Neural crest cell (in vitro differentiated cells): ENCODE measurements around the gene INTS11. TPM values are rescaled to one million over a fixed set of nuclear protein-coding genes. Genes with fewer than 3 reads are reported as not detected.

Experiments used
- DNase-seq: peaks from one replicate; pipeline ENCODE4 v3.0.0; 2021; ENCODE audit warnings: low read depth, mixed read lengths, low spot score
- H3K27ac Mint-ChIP-seq: one replicate; pipeline ENCODE4 v1.8.0; 2021; ENCODE audit warnings: mild to moderate bottlenecking, mixed read lengths; ENCODE audit not compliant: unreplicated experiment
- H3K27me3 Mint-ChIP-seq: 2 replicates; pipeline ENCODE4 v1.8.0; 2021; ENCODE audit warnings: low read depth, mild to moderate bottlenecking, mixed read lengths
- H3K36me3 Mint-ChIP-seq: 2 replicates; pipeline ENCODE4 v1.8.0; 2021; ENCODE audit warnings: low read depth, mild to moderate bottlenecking, mixed read lengths
- H3K4me1 Mint-ChIP-seq: 2 replicates; pipeline ENCODE4 v1.8.0; 2021; ENCODE audit warnings: mixed read lengths
- H3K4me3 Mint-ChIP-seq: one replicate; pipeline ENCODE4 v1.8.0; 2021; ENCODE audit warnings: mild to moderate bottlenecking, mixed read lengths
- H3K9me3 Mint-ChIP-seq: 2 replicates; pipeline ENCODE4 v1.8.0; 2021; ENCODE audit warnings: mixed read lengths
- total RNA-seq: library from RNA; stranded (reverse); gene quantifications from 2 replicates; pipeline ENCODE4 v1.2.1, GENCODE V29; 2021
- TF ChIP-seq, protein P1 (sequence below): fragments of 200-600 bp; sonication (generic); conservative IDR thresholded peaks from 2 replicates; pipeline ENCODE4 v1.5.0; 2021; ENCODE audit warnings: antibody characterized with exemption, mild to moderate bottlenecking

INTS11 gene
- total RNA-seq, 1 donor from 2014 or later: 160 TPM

- H3K4me1 Mint-ChIP-seq: peaks cover 10% of the 10 kb centered on the region
- no peaks in the 10 kb centered on the region for H3K36me3 Mint-ChIP-seq
- TF ChIP-seq, protein P1, sequence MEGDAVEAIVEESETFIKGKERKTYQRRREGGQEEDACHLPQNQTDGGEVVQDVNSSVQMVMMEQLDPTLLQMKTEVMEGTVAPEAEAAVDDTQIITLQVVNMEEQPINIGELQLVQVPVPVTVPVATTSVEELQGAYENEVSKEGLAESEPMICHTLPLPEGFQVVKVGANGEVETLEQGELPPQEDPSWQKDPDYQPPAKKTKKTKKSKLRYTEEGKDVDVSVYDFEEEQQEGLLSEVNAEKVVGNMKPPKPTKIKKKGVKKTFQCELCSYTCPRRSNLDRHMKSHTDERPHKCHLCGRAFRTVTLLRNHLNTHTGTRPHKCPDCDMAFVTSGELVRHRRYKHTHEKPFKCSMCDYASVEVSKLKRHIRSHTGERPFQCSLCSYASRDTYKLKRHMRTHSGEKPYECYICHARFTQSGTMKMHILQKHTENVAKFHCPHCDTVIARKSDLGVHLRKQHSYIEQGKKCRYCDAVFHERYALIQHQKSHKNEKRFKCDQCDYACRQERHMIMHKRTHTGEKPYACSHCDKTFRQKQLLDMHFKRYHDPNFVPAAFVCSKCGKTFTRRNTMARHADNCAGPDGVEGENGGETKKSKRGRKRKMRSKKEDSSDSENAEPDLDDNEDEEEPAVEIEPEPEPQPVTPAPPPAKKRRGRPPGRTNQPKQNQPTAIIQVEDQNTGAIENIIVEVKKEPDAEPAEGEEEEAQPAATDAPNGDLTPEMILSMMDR: no peak
- DNase-seq: no peak
- no peaks in the 10 kb centered on the region for H3K27me3 Mint-ChIP-seq
- H3K9me3 Mint-ChIP-seq: no peaks in the 10 kb centered on the region
- H3K27ac Mint-ChIP-seq: no peak overlapping the region
- no peak overlapping the region for H3K4me3 Mint-ChIP-seq
Observed at GRCh38 chr1:1279028-1279427, 45.4 kb downstream of the INTS11 start.

- Mint-ChIP-seq H3K36me3 (no peaks in the 10 kb centered on the region), H3K9me3 (no peaks in the 10 kb centered on the region), H3K4me1 (peaks cover 10% of the 10 kb centered on the region), H3K27me3 (no peaks in the 10 kb centered on the region), H3K27ac (no peak overlapping the region), H3K4me3 (no peak overlapping the region)
- DNase-seq: no peak
- TF ChIP-seq, protein P1: no peak
Observed at GRCh38 chr1:1278620-1279019, 45.8 kb downstream of the INTS11 start.

DNA sequence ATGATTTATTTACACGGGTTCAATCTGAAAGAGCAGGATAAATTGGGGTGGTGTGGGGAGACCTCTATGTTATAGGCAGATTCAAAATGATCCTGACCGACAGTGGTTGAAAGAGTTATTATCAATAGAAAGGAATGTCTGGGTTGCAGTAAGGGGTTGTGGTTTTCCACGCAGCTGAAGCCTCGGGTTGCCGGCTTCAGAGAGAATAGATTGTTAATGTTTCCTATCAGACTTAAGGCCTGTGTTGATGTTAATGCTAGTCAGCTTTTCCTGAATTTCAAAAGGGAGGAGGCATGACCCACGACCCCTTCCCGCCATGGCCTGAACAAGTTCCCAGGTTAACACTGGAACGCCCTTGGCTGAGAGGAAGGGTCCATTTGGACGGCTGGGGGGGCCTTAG lies 48.6 kb downstream of the INTS11 start:
- no peak overlapping the region for H3K27ac Mint-ChIP-seq
- no peaks in the 10 kb centered on the region for H3K9me3 Mint-ChIP-seq
- H3K36me3 Mint-ChIP-seq: peaks cover 2% of the 10 kb centered on the region
- TF ChIP-seq, protein P1: no peak
- peak overlapping the region; percentile 70 for H3K4me3 Mint-ChIP-seq
- no peaks in the 10 kb centered on the region for H3K27me3 Mint-ChIP-seq
- no peak for DNase-seq
- H3K4me1 Mint-ChIP-seq: peaks cover 30% of the 10 kb centered on the region

DNA sequence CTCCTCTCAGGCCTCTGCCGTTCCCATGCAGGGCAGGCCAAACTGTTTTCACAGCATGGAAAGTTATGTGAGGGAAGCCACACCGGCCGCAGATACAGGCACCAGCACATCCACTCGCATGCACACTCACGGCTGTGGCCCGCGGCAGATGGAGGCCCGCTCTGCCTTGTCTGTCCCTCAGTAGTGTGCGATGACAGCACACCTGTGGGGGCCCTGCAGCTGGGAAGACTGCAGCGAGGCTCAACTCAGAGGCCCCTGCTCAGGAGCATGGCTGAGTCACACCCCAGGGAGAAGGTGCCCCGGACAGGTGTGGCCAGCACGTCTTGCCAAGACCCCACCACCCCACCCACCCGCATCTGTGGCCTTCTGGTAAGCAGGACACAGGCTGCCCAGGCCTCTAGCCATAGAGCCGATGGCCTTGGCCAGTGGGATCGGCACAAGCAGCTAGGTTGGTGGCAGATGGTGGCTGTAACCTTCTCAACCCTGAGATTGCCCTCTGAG lies 49.5 kb downstream of the INTS11 start:
- H3K4me1 Mint-ChIP-seq: peaks cover 34% of the 10 kb centered on the region
- TF ChIP-seq, protein P1: no peak
- DNase-seq: no peak
- H3K4me3 Mint-ChIP-seq: peak overlapping the region; percentile 79
- peak overlapping the region; percentile 71 for H3K27ac Mint-ChIP-seq
- H3K27me3 Mint-ChIP-seq: no peaks in the 10 kb centered on the region
- H3K9me3 Mint-ChIP-seq: no peaks in the 10 kb centered on the region
- H3K36me3 Mint-ChIP-seq: peaks cover 5% of the 10 kb centered on the region

DNA sequence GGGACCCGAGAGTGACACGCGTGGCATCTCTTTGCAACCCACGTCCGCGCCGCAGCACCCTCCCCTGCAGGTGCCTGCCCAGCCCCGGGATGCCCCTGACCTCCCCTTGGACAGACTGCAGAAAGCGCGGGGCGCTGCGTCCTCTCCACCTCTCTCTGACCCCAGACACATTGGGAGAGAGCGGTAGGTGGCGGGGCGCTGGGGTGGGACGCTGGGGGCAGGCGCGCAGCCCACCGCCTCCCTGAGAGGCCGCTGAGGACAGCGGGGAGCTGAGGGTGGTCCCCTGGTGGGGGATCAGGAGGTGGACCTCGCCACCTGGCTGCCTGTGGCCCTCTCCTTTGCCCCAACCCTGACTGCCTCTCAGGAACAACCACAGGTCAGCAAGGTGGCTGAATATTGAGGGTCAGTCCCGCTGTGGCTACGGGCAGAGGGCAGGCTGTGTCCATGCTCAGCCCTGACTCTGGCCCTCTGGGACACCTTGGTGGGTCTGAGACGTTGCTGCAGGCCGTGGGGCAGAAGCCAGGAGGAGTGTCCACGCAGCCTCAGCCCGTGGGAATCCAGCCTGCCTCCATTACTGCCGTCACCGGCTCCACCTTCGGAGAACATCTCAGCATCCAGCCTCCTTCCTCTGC lies 50.0 kb downstream of the INTS11 start:
- Mint-ChIP-seq H3K4me1 (peaks cover 34% of the 10 kb centered on the region), H3K4me3 (peak overlapping the region; percentile 79), H3K27ac (peak overlapping the region; percentile 71), H3K27me3 (no peaks in the 10 kb centered on the region), H3K36me3 (peaks cover 5% of the 10 kb centered on the region), H3K9me3 (no peaks in the 10 kb centered on the region)
- TF ChIP-seq, protein P1: no peak
- no peak for DNase-seq
